OCI-LY1 (cell line): Measurements from ENCODE around the gene CDK17.

Experiments
- H2AFZ ChIP-seq: fragments of 200-600 bp; sonication (generic), shearing (Covaris generic); 2 replicates; pipeline ENCODE4 v1.6.0; 2014; ENCODE audit warnings: antibody characterized with exemption, mild to moderate bottlenecking, low read length
- H3F3A ChIP-seq: fragments of 200-600 bp; sonication (generic), shearing (Covaris generic); 2 replicates; pipeline ENCODE4 v1.6.0; 2014; ENCODE audit warnings: mild to moderate bottlenecking, antibody characterized with exemption, low read length, moderate library complexity; ENCODE audit not compliant: insufficient read depth
- H3K27ac ChIP-seq: fragments of 200-600 bp; sonication (generic); 2 replicates; pipeline ENCODE4 v1.5.1; 2014; ENCODE audit warnings: low read length, mixed run types, mild to moderate bottlenecking, low read depth; ENCODE audit not compliant: poor library complexity, severe bottlenecking
- H3K27me3 ChIP-seq: fragments of 200-600 bp; sonication (generic); 2 replicates; pipeline ENCODE4 v1.6.0; 2014; ENCODE audit warnings: antibody characterized with exemption, mild to moderate bottlenecking, low read length, moderate library complexity; ENCODE audit not compliant: insufficient read depth
- H3K36me3 ChIP-seq: fragments of 200-600 bp; sonication (generic); 2 replicates; pipeline ENCODE4 v1.6.1; 2014; ENCODE audit warnings: mild to moderate bottlenecking, antibody characterized with exemption, low read length, moderate library complexity, mixed read lengths; ENCODE audit not compliant: insufficient read depth
- H3K4me1 ChIP-seq: fragments of 200-600 bp; sonication (generic); 2 replicates; pipeline ENCODE4 v1.5.1; 2014; ENCODE audit warnings: mild to moderate bottlenecking, low read length, moderate library complexity; ENCODE audit not compliant: insufficient read depth, severe bottlenecking
- H3K4me2 ChIP-seq: fragments of 200-600 bp; sonication (generic), shearing (Covaris generic); 2 replicates; pipeline ENCODE4 v1.6.1; 2014; ENCODE audit warnings: low read length
- H3K4me3 ChIP-seq: fragments of 200-600 bp; sonication (generic); 2 replicates; pipeline ENCODE4 v1.5.1; 2014; ENCODE audit warnings: low read length, low read depth, mild to moderate bottlenecking, mixed read lengths; ENCODE audit not compliant: poor library complexity, severe bottlenecking
- H3K79me2 ChIP-seq: fragments of 200-600 bp; shearing (Covaris generic); 2 replicates; pipeline ENCODE4 v1.6.1; 2016; ENCODE audit warnings: mixed run types, low read length, mixed read lengths; ENCODE audit not compliant: insufficient read depth
- H3K9ac ChIP-seq: fragments of 200-600 bp; sonication (generic), shearing (Covaris generic); 2 replicates; pipeline ENCODE4 v1.6.1; 2014; ENCODE audit warnings: mild to moderate bottlenecking, low read length, mixed read lengths
- H3K9me2 ChIP-seq: fragments of 200-600 bp; sonication (generic), shearing (Covaris generic); 2 replicates; pipeline ENCODE4 v1.6.1; 2014; ENCODE audit warnings: low read depth, mild to moderate bottlenecking, low read length, mixed read lengths
- H3K9me3 ChIP-seq: fragments of 200-600 bp; shearing (Covaris generic); 2 replicates; pipeline ENCODE4 v1.6.1; 2014; ENCODE audit warnings: low read length, mixed read lengths
- H4K20me1 ChIP-seq: fragments of 200-600 bp; sonication (generic), shearing (Covaris generic); 2 replicates; pipeline ENCODE4 v1.6.0; 2016; ENCODE audit warnings: mild to moderate bottlenecking, low read length; ENCODE audit not compliant: insufficient read depth
- CTCF ChIP-seq: fragments of 200-600 bp; sonication (generic), shearing (Covaris generic); IDR thresholded peaks from 2 replicates; pipeline ENCODE4 v1.5.1; 2017; ENCODE audit warnings: mild to moderate bottlenecking, antibody characterized with exemption, low read length, moderate library complexity, mixed read lengths
- EZH2 ChIP-seq: fragments of 200-600 bp; sonication (generic), shearing (Covaris generic); IDR thresholded peaks from 2 replicates; pipeline ENCODE4 v1.8.0; 2017; ENCODE audit warnings: borderline replicate concordance, mixed run types, mild to moderate bottlenecking, antibody characterized with exemption, low read length, moderate library complexity, mixed read lengths

CDK17 gene

GRCh38 chr12:96248136-96248931 lies 151.9 kb downstream of the CDK17 start:
- Histone ChIP-seq H3K79me2 (no peaks in the 10 kb centered on the region), H2AFZ (no peak overlapping the region), H3K27ac (no peak overlapping the region), H3K9ac (no peak overlapping the region), H3K36me3 (no peaks in the 10 kb centered on the region), H3F3A (no peaks in the 10 kb centered on the region), H4K20me1 (no peaks in the 10 kb centered on the region), H3K27me3 (no peaks in the 10 kb centered on the region), H3K9me2 (no peaks in the 10 kb centered on the region), H3K4me1 (no peaks in the 10 kb centered on the region), H3K4me3 (no peak overlapping the region), H3K9me3 (no peaks in the 10 kb centered on the region), H3K4me2 (no peak overlapping the region)
- TF ChIP-seq CTCF (no peak), EZH2 (no peak)

GRCh38 chr12:96247563-96247962 lies 152.7 kb downstream of the CDK17 start:
- no peaks in the 10 kb centered on the region for H3K27me3 ChIP-seq
- no peaks in the 10 kb centered on the region for H4K20me1 ChIP-seq
- no peaks in the 10 kb centered on the region for H3K36me3 ChIP-seq
- H3K9me3 ChIP-seq, result no peaks in the 10 kb centered on the region
- no peaks in the 10 kb centered on the region for H3K79me2 ChIP-seq
- H3K27ac ChIP-seq, result no peak overlapping the region
- H3K9ac ChIP-seq, result no peak overlapping the region
- no peaks in the 10 kb centered on the region for H3K4me1 ChIP-seq
- H3K4me2 ChIP-seq, result no peak overlapping the region
- no peaks in the 10 kb centered on the region for H3K9me2 ChIP-seq
- TF ChIP-seq CTCF (no peak), EZH2 (no peak)
- no peak overlapping the region for H2AFZ ChIP-seq
- H3K4me3 ChIP-seq, result no peak overlapping the region
- no peaks in the 10 kb centered on the region for H3F3A ChIP-seq

- Histone ChIP-seq H3K4me1 (no peaks in the 10 kb centered on the region), H4K20me1 (no peaks in the 10 kb centered on the region), H3K9ac (no peak overlapping the region), H3K79me2 (no peaks in the 10 kb centered on the region), H3K4me2 (no peak overlapping the region), H3K27ac (no peak overlapping the region), H3K36me3 (no peaks in the 10 kb centered on the region), H3F3A (no peaks in the 10 kb centered on the region), H3K9me2 (no peaks in the 10 kb centered on the region), H2AFZ (no peak overlapping the region), H3K9me3 (no peaks in the 10 kb centered on the region), H3K27me3 (no peaks in the 10 kb centered on the region; the same call in 1 of the 2 replicates), H3K4me3 (no peak overlapping the region)
- TF ChIP-seq EZH2 (no peak), CTCF (no peak)
These were observed 153.2 kb downstream of the CDK17 start for GRCh38 chr12:96246926-96247505.
